Measurements from ENCODE around the gene ATAT1. TPM values are rescaled to one million over a fixed set of nuclear protein-coding genes. Genes with fewer than 3 reads are reported as not detected.

The ATAT1 gene
- total and polyA plus RNA-seq, 10 of the 15 experiments (the other 5 are each of a cell fraction or from before 2014, with no cell fraction given): 1.1 to 14.2 (median 6.9) TPM

DNA sequence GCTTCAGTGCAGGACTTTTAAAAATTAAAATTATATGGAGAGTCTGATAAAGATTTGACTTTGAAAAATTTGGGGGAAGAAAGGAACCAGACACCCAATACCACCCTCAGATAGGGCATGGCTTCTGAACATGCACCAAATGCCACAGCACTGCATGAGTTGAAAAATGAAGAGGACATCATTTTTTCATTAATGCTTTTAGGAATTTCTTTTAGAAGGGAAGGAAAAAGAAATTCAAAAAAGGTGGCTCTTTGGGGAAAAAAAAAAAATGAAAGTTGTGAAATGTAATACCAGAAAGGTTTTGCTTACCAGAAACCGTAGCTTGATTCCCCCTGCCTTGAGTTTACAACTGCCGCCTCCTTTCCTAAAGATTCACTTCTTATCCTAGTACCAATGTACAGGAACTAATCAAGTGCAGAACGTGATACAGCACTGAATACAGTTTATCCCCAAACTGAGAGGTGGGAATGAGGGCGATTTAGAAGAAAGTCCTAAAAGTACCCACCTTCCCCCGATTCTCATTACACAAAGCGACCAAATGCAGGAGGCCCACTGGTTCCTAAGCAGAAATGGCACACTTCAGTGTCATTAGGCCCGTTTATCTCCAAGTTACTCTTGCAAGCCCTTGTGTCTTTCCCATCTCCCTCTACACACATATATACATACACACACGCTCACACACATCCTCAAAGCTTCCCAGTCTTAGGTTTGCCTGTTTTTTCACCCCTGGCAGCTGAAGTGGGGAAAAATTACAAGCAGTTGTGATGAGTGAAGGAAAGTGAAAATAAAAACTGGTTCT, 12.4 kb upstream of the ATAT1 start (continued):
- no peak for TF ChIP-seq CREB1 (IDR thresholded peaks at IDR 0.05; ENCODE audit: low read depth)
- no peak for TF ChIP-seq EGR1 (IDR thresholded peaks at IDR 0.05; ENCODE audit: borderline replicate concordance in 1 of 2, low read depth in 2 of 2, low read length in 2 of 2)
- TF ChIP-seq, protein P1, sequence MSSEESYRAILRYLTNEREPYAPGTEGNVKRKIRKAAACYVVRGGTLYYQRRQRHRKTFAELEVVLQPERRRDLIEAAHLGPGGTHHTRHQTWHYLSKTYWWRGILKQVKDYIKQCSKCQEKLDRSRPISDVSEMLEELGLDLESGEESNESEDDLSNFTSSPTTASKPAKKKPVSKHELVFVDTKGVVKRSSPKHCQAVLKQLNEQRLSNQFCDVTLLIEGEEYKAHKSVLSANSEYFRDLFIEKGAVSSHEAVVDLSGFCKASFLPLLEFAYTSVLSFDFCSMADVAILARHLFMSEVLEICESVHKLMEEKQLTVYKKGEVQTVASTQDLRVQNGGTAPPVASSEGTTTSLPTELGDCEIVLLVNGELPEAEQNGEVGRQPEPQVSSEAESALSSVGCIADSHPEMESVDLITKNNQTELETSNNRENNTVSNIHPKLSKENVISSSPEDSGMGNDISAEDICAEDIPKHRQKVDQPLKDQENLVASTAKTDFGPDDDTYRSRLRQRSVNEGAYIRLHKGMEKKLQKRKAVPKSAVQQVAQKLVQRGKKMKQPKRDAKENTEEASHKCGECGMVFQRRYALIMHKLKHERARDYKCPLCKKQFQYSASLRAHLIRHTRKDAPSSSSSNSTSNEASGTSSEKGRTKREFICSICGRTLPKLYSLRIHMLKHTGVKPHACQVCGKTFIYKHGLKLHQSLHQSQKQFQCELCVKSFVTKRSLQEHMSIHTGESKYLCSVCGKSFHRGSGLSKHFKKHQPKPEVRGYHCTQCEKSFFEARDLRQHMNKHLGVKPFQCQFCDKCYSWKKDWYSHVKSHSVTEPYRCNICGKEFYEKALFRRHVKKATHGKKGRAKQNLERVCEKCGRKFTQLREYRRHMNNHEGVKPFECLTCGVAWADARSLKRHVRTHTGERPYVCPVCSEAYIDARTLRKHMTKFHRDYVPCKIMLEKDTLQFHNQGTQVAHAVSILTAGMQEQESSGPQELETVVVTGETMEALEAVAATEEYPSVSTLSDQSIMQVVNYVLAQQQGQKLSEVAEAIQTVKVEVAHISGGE (CRISPR knock-in tag; IDR thresholded peaks at IDR 0.05): no peak; the same call in 1 of the 2 replicates
- TF ChIP-seq ZNF384 (IDR thresholded peaks at IDR 0.05; ENCODE audit: borderline replicate concordance, low read depth, low read length): no peak
- TF ChIP-seq, protein P2, sequence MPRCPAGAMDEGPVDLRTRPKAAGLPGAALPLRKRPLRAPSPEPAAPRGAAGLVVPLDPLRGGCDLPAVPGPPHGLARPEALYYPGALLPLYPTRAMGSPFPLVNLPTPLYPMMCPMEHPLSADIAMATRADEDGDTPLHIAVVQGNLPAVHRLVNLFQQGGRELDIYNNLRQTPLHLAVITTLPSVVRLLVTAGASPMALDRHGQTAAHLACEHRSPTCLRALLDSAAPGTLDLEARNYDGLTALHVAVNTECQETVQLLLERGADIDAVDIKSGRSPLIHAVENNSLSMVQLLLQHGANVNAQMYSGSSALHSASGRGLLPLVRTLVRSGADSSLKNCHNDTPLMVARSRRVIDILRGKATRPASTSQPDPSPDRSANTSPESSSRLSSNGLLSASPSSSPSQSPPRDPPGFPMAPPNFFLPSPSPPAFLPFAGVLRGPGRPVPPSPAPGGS (IDR thresholded peaks at IDR 0.05; ENCODE audit: borderline replicate concordance, insufficient read depth, low read depth, low read length, poor library complexity, severe bottlenecking): no peak
- no peak for TF ChIP-seq CHD1 (IDR thresholded peaks at IDR 0.05; ENCODE audit: low read depth, low read length)
- TF ChIP-seq MEF2B (IDR thresholded peaks at IDR 0.05; ENCODE audit: partially characterized antibody, poor library complexity, severe bottlenecking): no peak
- peak; percentile 72 for TF ChIP-seq POLR2AphosphoS5 (IDR thresholded peaks at IDR 0.05; ENCODE audit: low read length)
- TF ChIP-seq, protein P3, sequence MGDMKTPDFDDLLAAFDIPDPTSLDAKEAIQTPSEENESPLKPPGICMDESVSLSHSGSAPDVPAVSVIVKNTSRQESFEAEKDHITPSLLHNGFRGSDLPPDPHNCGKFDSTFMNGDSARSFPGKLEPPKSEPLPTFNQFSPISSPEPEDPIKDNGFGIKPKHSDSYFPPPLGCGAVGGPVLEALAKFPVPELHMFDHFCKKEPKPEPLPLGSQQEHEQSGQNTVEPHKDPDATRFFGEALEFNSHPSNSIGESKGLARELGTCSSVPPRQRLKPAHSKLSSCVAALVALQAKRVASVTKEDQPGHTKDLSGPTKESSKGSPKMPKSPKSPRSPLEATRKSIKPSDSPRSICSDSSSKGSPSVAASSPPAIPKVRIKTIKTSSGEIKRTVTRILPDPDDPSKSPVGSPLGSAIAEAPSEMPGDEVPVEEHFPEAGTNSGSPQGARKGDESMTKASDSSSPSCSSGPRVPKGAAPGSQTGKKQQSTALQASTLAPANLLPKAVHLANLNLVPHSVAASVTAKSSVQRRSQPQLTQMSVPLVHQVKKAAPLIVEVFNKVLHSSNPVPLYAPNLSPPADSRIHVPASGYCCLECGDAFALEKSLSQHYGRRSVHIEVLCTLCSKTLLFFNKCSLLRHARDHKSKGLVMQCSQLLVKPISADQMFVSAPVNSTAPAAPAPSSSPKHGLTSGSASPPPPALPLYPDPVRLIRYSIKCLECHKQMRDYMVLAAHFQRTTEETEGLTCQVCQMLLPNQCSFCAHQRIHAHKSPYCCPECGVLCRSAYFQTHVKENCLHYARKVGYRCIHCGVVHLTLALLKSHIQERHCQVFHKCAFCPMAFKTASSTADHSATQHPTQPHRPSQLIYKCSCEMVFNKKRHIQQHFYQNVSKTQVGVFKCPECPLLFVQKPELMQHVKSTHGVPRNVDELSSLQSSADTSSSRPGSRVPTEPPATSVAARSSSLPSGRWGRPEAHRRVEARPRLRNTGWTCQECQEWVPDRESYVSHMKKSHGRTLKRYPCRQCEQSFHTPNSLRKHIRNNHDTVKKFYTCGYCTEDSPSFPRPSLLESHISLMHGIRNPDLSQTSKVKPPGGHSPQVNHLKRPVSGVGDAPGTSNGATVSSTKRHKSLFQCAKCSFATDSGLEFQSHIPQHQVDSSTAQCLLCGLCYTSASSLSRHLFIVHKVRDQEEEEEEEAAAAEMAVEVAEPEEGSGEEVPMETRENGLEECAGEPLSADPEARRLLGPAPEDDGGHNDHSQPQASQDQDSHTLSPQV (IDR thresholded peaks at IDR 0.05): no peak

All from GM12878 (cell line).